ENCODE measurements around the gene COBL. TPM values are rescaled to one million over a fixed set of nuclear protein-coding genes. Genes with fewer than 3 reads are reported as not detected.

COBL gene
- total and polyA plus RNA-seq, 2 of the 8 experiments (the other 6 are each of a cell fraction or from before 2014, with no cell fraction given) = 13.8 to 40.4 TPM

- Histone ChIP-seq H3K4ac (replicated peaks; ENCODE audit: insufficient read length, low read depth, low read length) (no peak overlapping the region), H3K79me1 (ENCODE audit: low read depth, low read length) (no peaks in the 10 kb centered on the region), H4K8ac (ENCODE audit: extremely low read depth, insufficient read depth, low read length) (no peak overlapping the region), H2BK20ac (ENCODE audit: low read length) (no peak overlapping the region), H2BK15ac (ENCODE audit: low read length) (no peak overlapping the region), H4K91ac (replicated peaks; ENCODE audit: insufficient read length, low read length) (no peak overlapping the region), H3K56ac (replicated peaks; ENCODE audit: insufficient read length, low read depth, low read length) (no peak overlapping the region), H3K23me2 (ENCODE audit: low read depth, low read length) (no peaks in the 10 kb centered on the region), H3K79me2 (ENCODE audit: control insufficient read depth in 1 of 2, insufficient read depth in 2 of 2, low read length in 2 of 2) (no peaks in the 10 kb centered on the region), H3K9me3 (ENCODE audit: insufficient read depth in 2 of 2, low read depth in 1 of 2, low read length in 1 of 2) (no peaks in the 10 kb centered on the region), H3K36me3 (ENCODE audit: control insufficient read depth in 2 of 4, insufficient read depth in 4 of 4, low read length in 3 of 4) (no peaks in the 10 kb centered on the region), H2AFZ (ENCODE audit: low read length) (no peak overlapping the region), H3K18ac (ENCODE audit: extremely low read depth, low read length) (0 out of 2 replicates have a peak overlapping the region, but pooled peaks have one; percentile 20), H2BK120ac (replicated peaks; ENCODE audit: low read depth, low read length) (no peak overlapping the region), H3K4me1 (replicated peaks in 1 of 4; ENCODE audit: control insufficient read depth in 3 of 4, insufficient read depth in 4 of 4, low read length in 3 of 4) (peaks cover 0 to 5% (median 2%) of the 10 kb centered on the region in 4 experiments; a peak in 5 of 7 replicates), H3K27me3 (replicated peaks in 1 of 4; ENCODE audit: control insufficient read depth in 3 of 4, extremely low read depth in 1 of 4, insufficient read depth in 3 of 4, low read length in 3 of 4) (no peaks in the 10 kb centered on the region; a peak in 1 of 7 replicates), H3K4me2 (ENCODE audit: insufficient read depth in 1 of 2, low read depth in 2 of 2, low read length in 2 of 2) (no peak overlapping the region), H2AK5ac (ENCODE audit: low read depth, low read length) (no peak overlapping the region), H3K27ac (ENCODE audit: low read depth, low read length) (no peak overlapping the region), H2BK12ac (ENCODE audit: low read depth, low read length) (0 out of 2 replicates have a peak overlapping the region, but pooled peaks have one; percentile 22), H4K5ac (ENCODE audit: insufficient read length, low read depth, low read length) (no peak overlapping the region), H4K20me1 (replicated peaks in 1 of 2; ENCODE audit: control insufficient read depth in 1 of 2, insufficient read depth in 2 of 2, low read length in 2 of 2) (no peaks in the 10 kb centered on the region), H3K23ac (ENCODE audit: insufficient read length) (no peak overlapping the region), H3K9ac (replicated peaks in 1 of 4; ENCODE audit: extremely low read depth in 1 of 4, low read depth in 3 of 4, low read length in 3 of 4) (no peak overlapping the region), H2BK5ac (ENCODE audit: low read depth, low read length) (no peak overlapping the region), H3K4me3 (ENCODE audit: extremely low read depth in 1 of 4, insufficient read depth in 2 of 4, low read depth in 3 of 4, low read length in 4 of 4) (no peak overlapping the region), H3K14ac (ENCODE audit: insufficient read length) (no peak overlapping the region)
- 76% methylated on average over 5 of the region's 5 CpGs; no CpG with 5 or more reads in 1 of the 2 experiments for WGBS, 2 experiments (ENCODE audit: extremely low coverage in 1 of 2, insufficient coverage in 1 of 2, insufficient read length in 1 of 2, insufficient replicate concordance in 2 of 2, low coverage in 1 of 2, low lambda C conversion rate in 2 of 2, missing lambda C conversion rate in 1 of 2)
- ChIA-PET CTCF (ENCODE audit: partially characterized antibody) (interaction anchor here (0.6 to 8.9 kb wide), 35 partner anchors 9 to 396 kb away, joined by 3 to 109 read pairs (median 4); no protein-coding TSS in a partner anchor), POLR2A (ENCODE audit: partially characterized antibody) (interaction anchor here (0.8 to 5.8 kb wide), 4 partner anchors 9 to 44 kb away, joined by 3 to 40 read pairs (median 3); no protein-coding TSS in a partner anchor)
- DNase-seq (ENCODE audit: low read depth in 1 of 2, low spot score in 2 of 2) = peak in 1 of 2 experiments; percentile 68
- no peak for TF ChIP-seq GABPA (IDR thresholded peaks at IDR 0.05; ENCODE audit: borderline replicate concordance, insufficient read depth, low read length)
- TF ChIP-seq, protein P1, sequence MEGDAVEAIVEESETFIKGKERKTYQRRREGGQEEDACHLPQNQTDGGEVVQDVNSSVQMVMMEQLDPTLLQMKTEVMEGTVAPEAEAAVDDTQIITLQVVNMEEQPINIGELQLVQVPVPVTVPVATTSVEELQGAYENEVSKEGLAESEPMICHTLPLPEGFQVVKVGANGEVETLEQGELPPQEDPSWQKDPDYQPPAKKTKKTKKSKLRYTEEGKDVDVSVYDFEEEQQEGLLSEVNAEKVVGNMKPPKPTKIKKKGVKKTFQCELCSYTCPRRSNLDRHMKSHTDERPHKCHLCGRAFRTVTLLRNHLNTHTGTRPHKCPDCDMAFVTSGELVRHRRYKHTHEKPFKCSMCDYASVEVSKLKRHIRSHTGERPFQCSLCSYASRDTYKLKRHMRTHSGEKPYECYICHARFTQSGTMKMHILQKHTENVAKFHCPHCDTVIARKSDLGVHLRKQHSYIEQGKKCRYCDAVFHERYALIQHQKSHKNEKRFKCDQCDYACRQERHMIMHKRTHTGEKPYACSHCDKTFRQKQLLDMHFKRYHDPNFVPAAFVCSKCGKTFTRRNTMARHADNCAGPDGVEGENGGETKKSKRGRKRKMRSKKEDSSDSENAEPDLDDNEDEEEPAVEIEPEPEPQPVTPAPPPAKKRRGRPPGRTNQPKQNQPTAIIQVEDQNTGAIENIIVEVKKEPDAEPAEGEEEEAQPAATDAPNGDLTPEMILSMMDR (IDR thresholded peaks at IDR 0.05; ENCODE audit: control extremely low read depth in 1 of 3, insufficient read depth in 1 of 3, low read depth in 1 of 3, low read length in 3 of 3) = peak; percentile 56 to 80 (median 77)
- TF ChIP-seq CEBPB (IDR thresholded peaks at IDR 0.05; ENCODE audit: low read depth, low read length) = 0 out of 2 replicates have a peak, but pooled peaks have one; percentile 5
- no peak for TF ChIP-seq TCF12 (IDR thresholded peaks at IDR 0.05; ENCODE audit: low read depth, low read length)
- peak; percentile 29 to 55; a peak in 3 of 4 replicates for TF ChIP-seq RAD21 (IDR thresholded peaks at IDR 0.05 in 1 of 2, conservative IDR thresholded peaks at IDR 0.05 in 1 of 2; ENCODE audit: low read depth in 2 of 2, low read length in 2 of 2)
- no peak for TF ChIP-seq CHD1 (IDR thresholded peaks at IDR 0.05; ENCODE audit: low read depth, low read length)
- TF ChIP-seq, protein P2, sequence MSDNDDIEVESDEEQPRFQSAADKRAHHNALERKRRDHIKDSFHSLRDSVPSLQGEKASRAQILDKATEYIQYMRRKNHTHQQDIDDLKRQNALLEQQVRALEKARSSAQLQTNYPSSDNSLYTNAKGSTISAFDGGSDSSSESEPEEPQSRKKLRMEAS (IDR thresholded peaks at IDR 0.05) = peak; percentile 46; the same call in 1 of the 2 replicates
- peak; percentile 68 for FAIRE-seq
These were observed 38.3 kb upstream of the COBL start for GRCh38 chr7:51354897-51355296.
